Testis (tissue), 2 donors: ENCODE results near the gene RPAIN.

Source experiments
- CTCF ChIP-seq, 3 experiments: fragments of 450-650 bp in 2 of 3; fragments of 200-600 bp in 1 of 3; sonication (generic) in 1 of 3; IDR thresholded peaks; one replicate each; pipeline ENCODE4 v1.5.1; 2016 to 2019; ENCODE audit warnings: antibody characterized with exemption in 3 of 3, mild to moderate bottlenecking in 2 of 3, moderate library complexity in 1 of 3
- POLR2A ChIP-seq: fragments of 450-650 bp; IDR thresholded peaks from one replicate; pipeline ENCODE4 v1.6.1; 2017; ENCODE audit warnings: antibody characterized with exemption, mild to moderate bottlenecking, moderate library complexity

- TF ChIP-seq CTCF (IDR thresholded peaks at IDR 0.05) = no peak
- no peak for TF ChIP-seq POLR2A
Measured at GRCh38 chr17:5439446-5439764, 19.4 kb downstream of the RPAIN start.
